Liver (tissue), 9 donors: ENCODE measurements around the gene TCERG1L. TPM values are rescaled to one million over a fixed set of nuclear protein-coding genes. Genes with fewer than 3 reads are reported as not detected.

Source experiments
- DNase-seq: peaks from one replicate; pipeline ENCODE4 v3.0.0-alpha.2; 2017; ENCODE audit warnings: low spot score
- H3K27ac ChIP-seq, 2 donors: one replicate each; pipeline ENCODE4 v1.7.0; 2013; ENCODE audit warnings: inconsistent platforms in 2 of 2, low read length in 2 of 2, control low read depth in 1 of 2, low read depth in 1 of 2, mild to moderate bottlenecking in 1 of 2
- H3K27me3 ChIP-seq, 4 donors: one replicate each; pipeline versions ENCODE4 v1.6.1 to v1.7.0; 2013; ENCODE audit warnings: low read length in 3 of 4, inconsistent platforms in 1 of 4, mild to moderate bottlenecking in 1 of 4, moderate library complexity in 1 of 4; ENCODE audit not compliant: control insufficient read depth in 4 of 4, insufficient read depth in 4 of 4
- H3K36me3 ChIP-seq, 4 donors: one replicate each; pipeline versions ENCODE4 v1.6.1 to v1.7.0; 2013; ENCODE audit warnings: low read length in 3 of 4, mild to moderate bottlenecking in 3 of 4, low read depth in 1 of 4, moderate library complexity in 1 of 4; ENCODE audit not compliant: control insufficient read depth in 4 of 4, insufficient read depth in 3 of 4
- H3K4me1 ChIP-seq, 4 donors: one replicate each; pipeline versions ENCODE4 v1.6.1 to v1.7.0; 2013; ENCODE audit warnings: low read length in 3 of 4, mild to moderate bottlenecking in 3 of 4, moderate library complexity in 1 of 4; ENCODE audit not compliant: control insufficient read depth in 4 of 4, insufficient read depth in 4 of 4
- H3K4me3 ChIP-seq, 3 donors: one replicate each; pipeline versions ENCODE4 v1.6.1 to v1.7.0; 2013; ENCODE audit warnings: low read length in 3 of 3, control low read depth in 1 of 3, low read depth in 1 of 3, mild to moderate bottlenecking in 1 of 3
- H3K9ac ChIP-seq, 2 donors: one replicate each; pipeline ENCODE4 v1.7.0; 2013; ENCODE audit warnings: low read length in 2 of 2, mild to moderate bottlenecking in 2 of 2, moderate library complexity in 2 of 2, control low read depth in 1 of 2, low read depth in 1 of 2
- H3K9me3 ChIP-seq, 4 donors: one replicate each; pipeline versions ENCODE4 v1.6.1 to v1.7.0; 2013; ENCODE audit warnings: low read length in 3 of 4; ENCODE audit not compliant: control insufficient read depth in 4 of 4
- CTCF ChIP-seq: fragments of 150-350 bp; IDR thresholded peaks from 2 replicates; pipeline ENCODE4 v1.5.1; 2017; ENCODE audit warnings: improper control_type of control experiment, low read depth, low read length; ENCODE audit not compliant: missing input control
- EGR1 ChIP-seq, 2 donors: IDR thresholded peaks; 2 replicates each; pipeline ENCODE4 v1.6.1; 2016 to 2018; ENCODE audit warnings: antibody characterized with exemption in 2 of 2, low read depth in 2 of 2
- FOXA1 ChIP-seq: IDR thresholded peaks from 2 replicates; pipeline ENCODE4 v1.6.1; 2016; ENCODE audit warnings: antibody characterized with exemption
- FOXA2 ChIP-seq: IDR thresholded peaks from 2 replicates; pipeline ENCODE4 v1.6.1; 2016; ENCODE audit warnings: antibody characterized with exemption
- GABPA ChIP-seq, 2 donors: IDR thresholded peaks in 1 of 2; conservative IDR thresholded peaks in 1 of 2; 2 replicates each; pipeline ENCODE4 v1.6.1; 2016; ENCODE audit warnings: antibody characterized with exemption in 2 of 2, mild to moderate bottlenecking in 1 of 2, moderate library complexity in 1 of 2
- HNF4A ChIP-seq, 2 donors: conservative IDR thresholded peaks; 2 replicates each; pipeline ENCODE4 v1.6.1; 2016; ENCODE audit warnings: antibody characterized with exemption in 2 of 2, mild to moderate bottlenecking in 2 of 2
- HNF4G ChIP-seq: IDR thresholded peaks from 2 replicates; pipeline ENCODE4 v1.6.1; 2016; ENCODE audit warnings: antibody characterized with exemption
- JUND ChIP-seq, 2 donors: IDR thresholded peaks; 2 replicates each; pipeline ENCODE4 v1.6.1; 2016; ENCODE audit warnings: antibody characterized with exemption in 2 of 2
- NR2F2 ChIP-seq: IDR thresholded peaks from 2 replicates; pipeline ENCODE4 v1.6.1; 2016; ENCODE audit warnings: antibody characterized with exemption
- RAD21 ChIP-seq, 2 donors: IDR thresholded peaks; 2 replicates each; pipeline ENCODE4 v1.6.1; 2016; ENCODE audit warnings: antibody characterized with exemption in 2 of 2, mild to moderate bottlenecking in 2 of 2
- REST ChIP-seq: IDR thresholded peaks from 2 replicates; pipeline ENCODE4 v1.6.1; 2016; ENCODE audit warnings: antibody characterized with exemption, mild to moderate bottlenecking
- RXRA ChIP-seq, 2 donors: IDR thresholded peaks; 2 replicates each; pipeline ENCODE4 v1.6.1; 2017 to 2018; ENCODE audit warnings: antibody characterized with exemption in 2 of 2, mild to moderate bottlenecking in 1 of 2
- SP1 ChIP-seq: IDR thresholded peaks from 2 replicates; pipeline ENCODE4 v1.6.1; 2018; ENCODE audit warnings: antibody characterized with exemption, mild to moderate bottlenecking
- TAF1 ChIP-seq: conservative IDR thresholded peaks from 2 replicates; pipeline ENCODE4 v1.6.1; 2016; ENCODE audit warnings: antibody characterized with exemption, mild to moderate bottlenecking
- YY1 ChIP-seq: IDR thresholded peaks from 2 replicates; pipeline ENCODE4 v1.6.1; 2016; ENCODE audit warnings: antibody characterized with exemption, mild to moderate bottlenecking
- WGBS: extraction: QIAGEN DNeasy Blood & Tissue Kit; methylation state at CpG from one replicate; pipeline ENCODE4 v1.1.7; 2013; 5-methylcytosine and 5-hydroxymethylcytosine counted together
- polyA plus RNA-seq, 2 donors: library from polyadenylated mRNA; stranded (reverse) in 1 of 2; unstranded in 1 of 2; fragments of 200-250 nt in 1 of 2; fragments of >200 nt in 1 of 2; fragmentation: Nextera tagmentation in 1 of 2; extraction: Ambion mirVana in 1 of 2; gene quantifications; one replicate each; pipeline versions ENCODE4 v1.2.1 to v1.2.3, GENCODE V29; 2013 to 2015
- total RNA-seq, 2 donors: library from RNA; depleted of rRNA; stranded (reverse); fragments of >200 nt; gene quantifications; one replicate each; pipeline ENCODE4 v1.2.3, GENCODE V29; 2014
- TF ChIP-seq, protein P1 (sequence below): IDR thresholded peaks from 2 replicates; pipeline ENCODE4 v1.6.1; 2016; ENCODE audit warnings: antibody characterized with exemption
- TF ChIP-seq, protein P2 (sequence below): IDR thresholded peaks from 2 replicates; pipeline ENCODE4 v1.6.1; 2016; ENCODE audit warnings: antibody characterized with exemption
- TF ChIP-seq, protein P3 (sequence below): IDR thresholded peaks from 2 replicates; pipeline ENCODE4 v1.6.1; 2016; ENCODE audit warnings: antibody characterized with exemption
- donor health status: healthy.
- donor health status: healthy.
- donor health status: healthy.
- donor health status: healthy.
- donor health status: healthy.

TCERG1L gene
- total and polyA plus RNA-seq, 4 donors: not detected

- no peak overlapping the region for H3K27ac ChIP-seq
- WGBS: 81% methylated on average over 9 of the region's 9 CpGs
- H3K4me1 ChIP-seq: no peaks in the 10 kb centered on the region
- no peak overlapping the region for H3K4me3 ChIP-seq
- no peak for TF ChIP-seq HNF4A (conservative IDR thresholded peaks at IDR 0.05)
- TF ChIP-seq, protein P1, sequence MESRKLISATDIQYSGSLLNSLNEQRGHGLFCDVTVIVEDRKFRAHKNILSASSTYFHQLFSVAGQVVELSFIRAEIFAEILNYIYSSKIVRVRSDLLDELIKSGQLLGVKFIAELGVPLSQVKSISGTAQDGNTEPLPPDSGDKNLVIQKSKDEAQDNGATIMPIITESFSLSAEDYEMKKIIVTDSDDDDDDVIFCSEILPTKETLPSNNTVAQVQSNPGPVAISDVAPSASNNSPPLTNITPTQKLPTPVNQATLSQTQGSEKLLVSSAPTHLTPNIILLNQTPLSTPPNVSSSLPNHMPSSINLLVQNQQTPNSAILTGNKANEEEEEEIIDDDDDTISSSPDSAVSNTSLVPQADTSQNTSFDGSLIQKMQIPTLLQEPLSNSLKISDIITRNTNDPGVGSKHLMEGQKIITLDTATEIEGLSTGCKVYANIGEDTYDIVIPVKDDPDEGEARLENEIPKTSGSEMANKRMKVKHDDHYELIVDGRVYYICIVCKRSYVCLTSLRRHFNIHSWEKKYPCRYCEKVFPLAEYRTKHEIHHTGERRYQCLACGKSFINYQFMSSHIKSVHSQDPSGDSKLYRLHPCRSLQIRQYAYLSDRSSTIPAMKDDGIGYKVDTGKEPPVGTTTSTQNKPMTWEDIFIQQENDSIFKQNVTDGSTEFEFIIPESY: no peak
- TF ChIP-seq YY1: no peak
- TF ChIP-seq, protein P2, sequence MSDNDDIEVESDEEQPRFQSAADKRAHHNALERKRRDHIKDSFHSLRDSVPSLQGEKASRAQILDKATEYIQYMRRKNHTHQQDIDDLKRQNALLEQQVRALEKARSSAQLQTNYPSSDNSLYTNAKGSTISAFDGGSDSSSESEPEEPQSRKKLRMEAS: no peak
- TF ChIP-seq GABPA (IDR thresholded peaks at IDR 0.05 in 1 of 2, conservative IDR thresholded peaks at IDR 0.05 in 1 of 2): no peak
- TF ChIP-seq FOXA1: no peak
- no peak for TF ChIP-seq EGR1 (IDR thresholded peaks at IDR 0.05; ENCODE audit: low read depth in 2 of 2)
- TF ChIP-seq CTCF: no peak
- TF ChIP-seq REST: no peak
- no peak for TF ChIP-seq TAF1
- TF ChIP-seq SP1: no peak
- TF ChIP-seq RXRA (IDR thresholded peaks at IDR 0.05): no peak
- TF ChIP-seq, protein P3, sequence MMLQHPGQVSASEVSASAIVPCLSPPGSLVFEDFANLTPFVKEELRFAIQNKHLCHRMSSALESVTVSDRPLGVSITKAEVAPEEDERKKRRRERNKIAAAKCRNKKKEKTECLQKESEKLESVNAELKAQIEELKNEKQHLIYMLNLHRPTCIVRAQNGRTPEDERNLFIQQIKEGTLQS: no peak
- TF ChIP-seq RAD21 (IDR thresholded peaks at IDR 0.05): no peak
- no peak for DNase-seq
- no peaks in the 10 kb centered on the region for H3K36me3 ChIP-seq
- no peaks in the 10 kb centered on the region for H3K27me3 ChIP-seq
- no peak overlapping the region for H3K9ac ChIP-seq
- H3K9me3 ChIP-seq: no peaks in the 10 kb centered on the region
Measured at GRCh38 chr10:131159771-131160170, 151.8 kb downstream of the TCERG1L start.

GRCh38 chr10:131158695-131159094 is 152.8 kb downstream of the TCERG1L start:
- WGBS: 84% methylated on average over 17 of the region's 17 CpGs
- DNase-seq: no peak
- Histone ChIP-seq H3K27ac (no peak overlapping the region), H3K9me3 (no peaks in the 10 kb centered on the region), H3K27me3 (no peaks in the 10 kb centered on the region), H3K36me3 (no peaks in the 10 kb centered on the region), H3K4me1 (no peaks in the 10 kb centered on the region), H3K9ac (no peak overlapping the region), H3K4me3 (no peak overlapping the region)
- TF ChIP-seq HNF4G (no peak), FOXA1 (no peak), EGR1 (IDR thresholded peaks at IDR 0.05; ENCODE audit: low read depth in 2 of 2) (no peak), HNF4A (conservative IDR thresholded peaks at IDR 0.05) (no peak), YY1 (no peak), NR2F2 (no peak), GABPA (IDR thresholded peaks at IDR 0.05 in 1 of 2, conservative IDR thresholded peaks at IDR 0.05 in 1 of 2) (no peak), JUND (IDR thresholded peaks at IDR 0.05) (no peak), RAD21 (IDR thresholded peaks at IDR 0.05) (no peak), SP1 (no peak), TAF1 (no peak), FOXA2 (no peak)
- TF ChIP-seq, protein P3: no peak
- TF ChIP-seq, protein P1: no peak
